Activated naive CD4-positive, alpha-beta T cell treated with anti-CD3 and anti-CD28 coated beads, Interleukin-2, amount 50 U/mL, for 16 hours (primary cell): ENCODE data around the gene GPC3.
"Not testable (repeated sequence)": the region's sequence is repeated elsewhere in the genome, so short reads cannot be mapped to it uniquely, and the experiment has no call there.

Experiments used
- DNase-seq: peaks from one replicate; pipeline ENCODE4 v3.0.0-alpha.2; 2020

Gene GPC3

GRCh38 chrX:133994576-133994975, 9.2 kb upstream of the GPC3 start:
- no peak for DNase-seq

- DNase-seq: no peak
Measured at GRCh38 chrX:133992882-133993281, 7.5 kb upstream of the GPC3 start.

GRCh38 chrX:133991814-133992213, 6.4 kb upstream of the GPC3 start:
- no peak for DNase-seq

- not testable (repeated sequence) for DNase-seq
Measured at GRCh38 chrX:133991057-133991456, 5.7 kb upstream of the GPC3 start.

- no peak for DNase-seq
Measured at GRCh38 chrX:133989993-133990392, 4.6 kb upstream of the GPC3 start.

GRCh38 chrX:133989490-133989889, 4.1 kb upstream of the GPC3 start:
- DNase-seq: no peak

GRCh38 chrX:133988010-133988409, 2.6 kb upstream of the GPC3 start:
- no peak for DNase-seq

GRCh38 chrX:133987188-133987587, 1.8 kb upstream of the GPC3 start:
- no peak for DNase-seq

- DNase-seq: no peak
Measured at GRCh38 chrX:133985967-133986683, 731 bp upstream of the GPC3 start.

- no peak for DNase-seq
Measured at GRCh38 chrX:133984857-133985163, 584 bp downstream of the GPC3 start.

GRCh38 chrX:133983974-133984845, 1.2 kb downstream of the GPC3 start:
- DNase-seq: no peak

GRCh38 chrX:133983256-133983973, 2.0 kb downstream of the GPC3 start:
- no peak for DNase-seq

GRCh38 chrX:133981924-133982323, 3.5 kb downstream of the GPC3 start:
- DNase-seq: no peak

- no peak for DNase-seq
Measured at GRCh38 chrX:133980832-133981588, 4.4 kb downstream of the GPC3 start.

- no peak for DNase-seq
Measured at GRCh38 chrX:133980406-133980805, 5.0 kb downstream of the GPC3 start.

GRCh38 chrX:133979641-133980230, 5.7 kb downstream of the GPC3 start:
- no peak for DNase-seq

- no peak for DNase-seq
Measured at GRCh38 chrX:133973704-133974103, 11.7 kb downstream of the GPC3 start.

GRCh38 chrX:133972916-133973315, 12.5 kb downstream of the GPC3 start:
- no peak for DNase-seq

GRCh38 chrX:133971586-133971985, 13.8 kb downstream of the GPC3 start:
- DNase-seq: no peak

- no peak for DNase-seq
Measured at GRCh38 chrX:133970076-133970475, 15.3 kb downstream of the GPC3 start.

GRCh38 chrX:133969191-133969590, 16.2 kb downstream of the GPC3 start:
- DNase-seq: no peak

- no peak for DNase-seq
Measured at GRCh38 chrX:133968109-133968508, 17.3 kb downstream of the GPC3 start.

- DNase-seq: no peak
Measured at GRCh38 chrX:133966199-133966598, 19.2 kb downstream of the GPC3 start.
